Psoas muscle (tissue), 8 donors: ENCODE measurements around the gene SBF2. TPM values are rescaled to one million over a fixed set of nuclear protein-coding genes. Genes with fewer than 3 reads are reported as not detected.
"Not testable (repeated sequence)": the region's sequence is repeated elsewhere in the genome, so short reads cannot be mapped to it uniquely, and the experiment has no call there.

Experiments used
- ATAC-seq, 4 donors: fragments of 200-7000 bp; cut with Tn5 transposase; one replicate each; pipeline ENCODE4 v1.9.1; 2020; ENCODE audit warnings: moderate library complexity in 3 of 4, mild to moderate bottlenecking in 2 of 4
- DNase-seq, 2 donors: peaks; one replicate each; pipeline ENCODE4 v3.0.0-alpha.2; 2020
- H3K27ac ChIP-seq: fragments of 200-600 bp; one replicate; pipeline ENCODE4 v1.8.0; 2022
- H3K27me3 ChIP-seq, 3 donors: fragments of 200-600 bp in 1 of 3; one replicate each; pipeline versions ENCODE4 v1.6.1 to v1.8.0; 2013 to 2022; ENCODE audit warnings: low read length in 2 of 3, mild to moderate bottlenecking in 2 of 3, moderate library complexity in 1 of 3; ENCODE audit not compliant: insufficient read depth in 3 of 3
- H3K36me3 ChIP-seq, 2 donors: fragments of 200-600 bp in 1 of 2; one replicate each; pipeline versions ENCODE4 v1.6.1 to v1.8.0; 2013 to 2022; ENCODE audit warnings: low read depth in 1 of 2, mild to moderate bottlenecking in 1 of 2, moderate library complexity in 1 of 2; ENCODE audit not compliant: insufficient read depth in 1 of 2
- H3K4me1 ChIP-seq: fragments of 200-600 bp; one replicate; pipeline ENCODE4 v1.8.0; 2022
- H3K4me3 ChIP-seq: fragments of 200-600 bp; one replicate; pipeline ENCODE4 v1.8.0; 2022; ENCODE audit warnings: mild to moderate bottlenecking
- H3K9me3 ChIP-seq: fragments of 200-600 bp; one replicate; pipeline ENCODE4 v1.8.0; 2022
- CTCF ChIP-seq: fragments of 200-600 bp; IDR thresholded peaks from one replicate; pipeline ENCODE4 v1.8.0; 2022; ENCODE audit warnings: antibody characterized with exemption
- WGBS, 3 donors: extraction: QIAGEN DNeasy Blood & Tissue Kit; methylation state at CpG; one replicate each; pipeline versions ENCODE4 v1.1.6 to v1.1.7; 2013; 5-methylcytosine and 5-hydroxymethylcytosine counted together
- intact Hi-C, 2 donors: fragments of 100-400 bp; cut with DNase I; formaldehyde crosslinking; loops; one replicate each; pipeline versions ENCODE4 v1.11.0 to v1.14.2; 2022
- polyA plus RNA-seq, 3 donors: library from polyadenylated mRNA; stranded (reverse); fragments of 200-250 nt; gene quantifications; one replicate each; pipeline ENCODE4 v1.2.3, GENCODE V29; 2013
- total RNA-seq, 4 donors: library from RNA; stranded (reverse); fragmentation: NEBNext Ultra II Directional in 2 of 4; extraction: Animal tissue kit (Norgen Biotek cat#: 25700) in 2 of 4; gene quantifications; one replicate each; pipeline versions ENCODE4 v1.2.1 to v1.2.4, GENCODE V29; 2021 to 2023
- donor health status: healthy with polysubstance abuse.
- donor health status: DM: no; HTN: no; CAD: no; lungs with moderate emphysema.
- donor health status: Bipolar disorder and iron deficiency.
- donor health status: healthy.
- donor health status: DM: yes; HTN: yes; CAD: no.
- donor health status: DM: no; HTN: no; CAD: no.
- donor health status: DM: no; HTN: no; CAD: no.
- donor health status: DM: yes; HTN: yes; CAD: no.

The SBF2 gene
- total and polyA plus RNA-seq, 7 donors, result 3.3 to 12.6 (median 10.6) TPM

GRCh38 chr11:10130875-10131274, 163.1 kb downstream of the SBF2 start:
- Histone ChIP-seq H3K4me1 (no peaks in the 10 kb centered on the region), H3K27me3 (no peaks in the 10 kb centered on the region), H3K9me3 (no peaks in the 10 kb centered on the region), H3K36me3 (no peaks in the 10 kb centered on the region), H3K27ac (no peak overlapping the region), H3K4me3 (no peak overlapping the region)
- DNase-seq, result no peak
- TF ChIP-seq CTCF, result no peak
- 92 to 93% (median 92%) methylated on average over 3 of the region's 3 CpGs for WGBS, 3 donors
- intact Hi-C loops, result no loop called here
- ATAC-seq, result no peak

GRCh38 chr11:10129184-10129583, 164.8 kb downstream of the SBF2 start:
- H3K36me3 ChIP-seq, DNase-seq, H3K4me1 ChIP-seq, H3K27me3 ChIP-seq, ATAC-seq, H3K27ac ChIP-seq, intact Hi-C loops, H3K9me3 ChIP-seq, H3K4me3 ChIP-seq: not testable (repeated sequence)
- 71 to 92% (median 89%) methylated on average over 8 of the region's 8 CpGs for WGBS, 3 donors

- TF ChIP-seq CTCF, result no peak
- DNase-seq (no peak), ATAC-seq (peak in 3 of 4 donors; percentile 41 to 48 (median 44))
- intact Hi-C loops, result no loop called here
- H3K4me3 ChIP-seq, result no peak overlapping the region
- no peak overlapping the region for H3K27ac ChIP-seq
- no peaks in the 10 kb centered on the region for H3K27me3 ChIP-seq
- no peaks in the 10 kb centered on the region for H3K36me3 ChIP-seq
- H3K4me1 ChIP-seq, result peaks cover 13% of the 10 kb centered on the region
- 61 to 73% (median 63%) methylated on average over 2 of the region's 2 CpGs for WGBS, 3 donors
- H3K9me3 ChIP-seq, result no peaks in the 10 kb centered on the region
Observed at GRCh38 chr11:10125522-10126133, 168.4 kb downstream of the SBF2 start.

- 70 to 79% (median 74%) methylated on average over 5 of the region's 5 CpGs for WGBS, 3 donors
- H3K4me3 ChIP-seq, result no peak overlapping the region
- H3K27me3 ChIP-seq, result no peaks in the 10 kb centered on the region
- DNase-seq, result no peak
- no peak for TF ChIP-seq CTCF
- no peak overlapping the region for H3K27ac ChIP-seq
- H3K36me3 ChIP-seq, result no peaks in the 10 kb centered on the region
- intact Hi-C loops, result no loop called here
- peaks cover 31% of the 10 kb centered on the region for H3K4me1 ChIP-seq
- ATAC-seq, result no peak
- H3K9me3 ChIP-seq, result no peaks in the 10 kb centered on the region
Observed at GRCh38 chr11:10122326-10123197, 171.5 kb downstream of the SBF2 start.

- Histone ChIP-seq H3K27me3 (no peaks in the 10 kb centered on the region), H3K36me3 (no peaks in the 10 kb centered on the region), H3K4me1 (peaks cover 31% of the 10 kb centered on the region), H3K9me3 (no peaks in the 10 kb centered on the region), H3K4me3 (no peak overlapping the region), H3K27ac (peak overlapping the region; percentile 2)
- ATAC-seq (peak in 1 of 4 donors; percentile 61), DNase-seq (no peak)
- WGBS, 3 donors, result 62 to 83% (median 69%) methylated on average over 1 of the region's 1 CpG
- intact Hi-C loops, result loop anchor here in 1 of 2 donors (10.0 kb wide), 2 partner anchors 64 to 206 kb away; no protein-coding TSS in a partner anchor
- TF ChIP-seq CTCF, result no peak
Observed at GRCh38 chr11:10118865-10119264, 175.2 kb downstream of the SBF2 start.
